Skeletal muscle tissue (tissue), 4 donors: ENCODE measurements around the gene PITPNC1. TPM values are rescaled to one million over a fixed set of nuclear protein-coding genes. Genes with fewer than 3 reads are reported as not detected.

Experiments used
- H3K27ac ChIP-seq: one replicate; pipeline ENCODE4 v1.7.0; 2013; ENCODE audit warnings: mild to moderate bottlenecking, low read depth, low read length, inconsistent platforms
- H3K27me3 ChIP-seq, 3 donors: one replicate each; pipeline ENCODE4 v1.7.0; 2013; ENCODE audit warnings: low read length in 3 of 3; ENCODE audit not compliant: control insufficient read depth in 3 of 3, insufficient read depth in 3 of 3
- H3K36me3 ChIP-seq, 3 donors: one replicate each; pipeline ENCODE4 v1.7.0; 2013; ENCODE audit warnings: low read length in 3 of 3; ENCODE audit not compliant: control insufficient read depth in 3 of 3, insufficient read depth in 3 of 3
- H3K4me1 ChIP-seq, 3 donors: one replicate each; pipeline ENCODE4 v1.7.0; 2013; ENCODE audit warnings: low read length in 3 of 3, mild to moderate bottlenecking in 3 of 3; ENCODE audit not compliant: control insufficient read depth in 3 of 3, insufficient read depth in 3 of 3
- H3K4me3 ChIP-seq, 3 donors: one replicate each; pipeline ENCODE4 v1.7.0; 2013; ENCODE audit warnings: low read length in 3 of 3
- H3K9ac ChIP-seq, 3 donors: one replicate each; pipeline ENCODE4 v1.7.0; 2013; ENCODE audit warnings: low read length in 3 of 3, mild to moderate bottlenecking in 3 of 3, moderate library complexity in 2 of 3, low read depth in 1 of 3
- H3K9me3 ChIP-seq, 3 donors: one replicate each; pipeline ENCODE4 v1.7.0; 2013; ENCODE audit warnings: low read length in 3 of 3; ENCODE audit not compliant: control insufficient read depth in 3 of 3
- total RNA-seq: library from RNA; depleted of rRNA; stranded (reverse); fragments of >200 nt; gene quantifications from one replicate; pipeline ENCODE4 v1.2.3, GENCODE V29; 2014
- donor health status: Osteomylitis.

Gene PITPNC1
- total RNA-seq, 1 donor from 2014 or later = 9.4 TPM

- Histone ChIP-seq H3K27me3 (peaks cover 0 to 3% (median 0%) of the 10 kb centered on the region in 3 donors), H3K27ac (no peak overlapping the region), H3K4me1 (peaks cover 10 to 24% (median 18%) of the 10 kb centered on the region in 3 donors), H3K9ac (no peak overlapping the region), H3K9me3 (no peaks in the 10 kb centered on the region), H3K36me3 (no peaks in the 10 kb centered on the region), H3K4me3 (no peak overlapping the region)
Measured at GRCh38 chr17:67523101-67523500, 146.0 kb downstream of the PITPNC1 start.

- Histone ChIP-seq H3K36me3 (no peaks in the 10 kb centered on the region), H3K4me1 (peaks cover 11 to 21% (median 14%) of the 10 kb centered on the region in 3 donors), H3K4me3 (no peak overlapping the region), H3K27me3 (peaks cover 0 to 3% (median 0%) of the 10 kb centered on the region in 3 donors), H3K9me3 (no peaks in the 10 kb centered on the region), H3K27ac (no peak overlapping the region), H3K9ac (no peak overlapping the region)
Measured at GRCh38 chr17:67525239-67526135, 148.4 kb downstream of the PITPNC1 start.

GRCh38 chr17:67526700-67527099, 149.6 kb downstream of the PITPNC1 start:
- H3K9ac ChIP-seq = no peak overlapping the region
- H3K9me3 ChIP-seq = no peaks in the 10 kb centered on the region
- no peak overlapping the region for H3K4me3 ChIP-seq
- H3K27me3 ChIP-seq = peaks cover 0 to 3% (median 0%) of the 10 kb centered on the region in 3 donors
- H3K27ac ChIP-seq = no peak overlapping the region
- no peaks in the 10 kb centered on the region for H3K36me3 ChIP-seq
- peaks cover 5 to 13% (median 7%) of the 10 kb centered on the region in 3 donors for H3K4me1 ChIP-seq

GRCh38 chr17:67528751-67529436, 151.8 kb downstream of the PITPNC1 start:
- Histone ChIP-seq H3K27me3 (peaks cover 0 to 5% (median 0%) of the 10 kb centered on the region in 3 donors), H3K27ac (peak overlapping the region; percentile 55), H3K4me1 (peaks cover 5 to 12% (median 9%) of the 10 kb centered on the region in 3 donors), H3K36me3 (no peaks in the 10 kb centered on the region), H3K9ac (peak overlapping the region; percentile 14 to 57 (median 36)), H3K4me3 (peak overlapping the region; percentile 40 to 50 (median 49)), H3K9me3 (no peaks in the 10 kb centered on the region)

GRCh38 chr17:67531291-67531690, 154.2 kb downstream of the PITPNC1 start:
- H3K9ac ChIP-seq = no peak overlapping the region
- peaks cover 0 to 5% (median 0%) of the 10 kb centered on the region in 3 donors for H3K27me3 ChIP-seq
- peaks cover 5 to 17% (median 13%) of the 10 kb centered on the region in 3 donors for H3K4me1 ChIP-seq
- no peaks in the 10 kb centered on the region for H3K9me3 ChIP-seq
- H3K36me3 ChIP-seq = no peaks in the 10 kb centered on the region
- no peak overlapping the region for H3K4me3 ChIP-seq
- no peak overlapping the region for H3K27ac ChIP-seq

GRCh38 chr17:67532326-67532871, 155.3 kb downstream of the PITPNC1 start:
- peaks cover 0 to 5% (median 0%) of the 10 kb centered on the region in 3 donors for H3K27me3 ChIP-seq
- no peaks in the 10 kb centered on the region for H3K9me3 ChIP-seq
- peaks cover 5 to 17% (median 13%) of the 10 kb centered on the region in 3 donors for H3K4me1 ChIP-seq
- no peak overlapping the region for H3K9ac ChIP-seq
- H3K4me3 ChIP-seq = no peak overlapping the region
- H3K36me3 ChIP-seq = no peaks in the 10 kb centered on the region
- no peak overlapping the region for H3K27ac ChIP-seq

- Histone ChIP-seq H3K27ac (no peak overlapping the region), H3K9ac (no peak overlapping the region), H3K36me3 (no peaks in the 10 kb centered on the region), H3K4me1 (peaks cover 0 to 10% (median 6%) of the 10 kb centered on the region in 3 donors), H3K27me3 (peaks cover 0 to 5% (median 0%) of the 10 kb centered on the region in 3 donors), H3K4me3 (no peak overlapping the region), H3K9me3 (no peaks in the 10 kb centered on the region)
Measured at GRCh38 chr17:67534941-67535340, 157.9 kb downstream of the PITPNC1 start.

- Histone ChIP-seq H3K36me3 (no peaks in the 10 kb centered on the region), H3K9ac (no peak overlapping the region), H3K4me3 (no peak overlapping the region), H3K9me3 (no peaks in the 10 kb centered on the region), H3K4me1 (peaks cover 6 to 14% (median 8%) of the 10 kb centered on the region in 3 donors), H3K27me3 (no peaks in the 10 kb centered on the region), H3K27ac (no peak overlapping the region)
Measured at GRCh38 chr17:67542219-67543114, 165.4 kb downstream of the PITPNC1 start.

GRCh38 chr17:67544364-67544955, 167.4 kb downstream of the PITPNC1 start:
- Histone ChIP-seq H3K4me3 (peak overlapping the region in 2 of 3 donors; percentile 22 to 47), H3K27me3 (no peaks in the 10 kb centered on the region), H3K9me3 (no peaks in the 10 kb centered on the region), H3K4me1 (peaks cover 8 to 14% (median 9%) of the 10 kb centered on the region in 3 donors), H3K9ac (peak overlapping the region in 1 of 3 donors; percentile 53), H3K27ac (no peak overlapping the region), H3K36me3 (no peaks in the 10 kb centered on the region)
